H1 (cell line): ENCODE results near the gene OLFML2B.

ENCODE experiments used
- EP300 ChIP-seq, 2 experiments: IDR thresholded peaks; 1 replicate in 1 of 2; 2 replicates in 1 of 2; pipeline ENCODE4 v1.6.1; 2011 to 2012; ENCODE audit warnings: low read depth in 2 of 2, low read length in 2 of 2, mild to moderate bottlenecking in 2 of 2, borderline replicate concordance in 1 of 2, inconsistent platforms in 1 of 2, moderate library complexity in 1 of 2
- TF ChIP-seq, protein P1 (sequence below): IDR thresholded peaks from 2 replicates; pipeline ENCODE4 v1.6.1; 2011; ENCODE audit warnings: low read depth, mild to moderate bottlenecking, low read length; ENCODE audit not compliant: insufficient read depth
- TF ChIP-seq, protein P2 (sequence below), 3 experiments: IDR thresholded peaks; 1 replicate in 2 of 3; 2 replicates in 1 of 3; pipeline versions ENCODE4 v1.5.1 to v1.6.1; 2011; ENCODE audit warnings: low read length in 3 of 3, mild to moderate bottlenecking in 3 of 3, inconsistent platforms in 2 of 3, low read depth in 1 of 3, moderate library complexity in 1 of 3; ENCODE audit not compliant: insufficient read depth in 1 of 3; ENCODE audit errors: control extremely low read depth in 1 of 3

DNA sequence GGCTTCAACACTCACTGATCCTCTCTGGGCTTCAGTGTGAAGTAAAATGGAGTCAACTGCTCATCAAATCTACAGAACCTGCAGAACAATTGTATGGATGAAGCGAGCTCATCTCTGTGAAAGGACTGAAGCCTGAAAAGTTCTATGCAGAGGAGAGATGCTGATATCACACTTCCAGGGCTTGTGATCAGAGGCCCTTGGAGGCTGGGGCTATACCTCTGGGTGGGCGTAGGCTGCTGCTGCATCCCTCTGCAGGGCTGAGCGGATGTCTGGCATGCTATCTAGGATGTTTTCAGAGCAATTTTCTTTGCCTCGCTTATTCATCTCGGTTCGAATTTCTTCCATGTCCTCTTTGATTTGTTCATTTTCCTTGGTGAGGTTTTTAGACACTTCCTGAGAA, 17.6 kb downstream of the OLFML2B start:
- no peak for TF ChIP-seq EP300 (IDR thresholded peaks at IDR 0.05; ENCODE audit: borderline replicate concordance in 1 of 2, low read depth in 2 of 2, low read length in 2 of 2)
- TF ChIP-seq, protein P1, sequence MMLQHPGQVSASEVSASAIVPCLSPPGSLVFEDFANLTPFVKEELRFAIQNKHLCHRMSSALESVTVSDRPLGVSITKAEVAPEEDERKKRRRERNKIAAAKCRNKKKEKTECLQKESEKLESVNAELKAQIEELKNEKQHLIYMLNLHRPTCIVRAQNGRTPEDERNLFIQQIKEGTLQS = no peak
- TF ChIP-seq, protein P2, sequence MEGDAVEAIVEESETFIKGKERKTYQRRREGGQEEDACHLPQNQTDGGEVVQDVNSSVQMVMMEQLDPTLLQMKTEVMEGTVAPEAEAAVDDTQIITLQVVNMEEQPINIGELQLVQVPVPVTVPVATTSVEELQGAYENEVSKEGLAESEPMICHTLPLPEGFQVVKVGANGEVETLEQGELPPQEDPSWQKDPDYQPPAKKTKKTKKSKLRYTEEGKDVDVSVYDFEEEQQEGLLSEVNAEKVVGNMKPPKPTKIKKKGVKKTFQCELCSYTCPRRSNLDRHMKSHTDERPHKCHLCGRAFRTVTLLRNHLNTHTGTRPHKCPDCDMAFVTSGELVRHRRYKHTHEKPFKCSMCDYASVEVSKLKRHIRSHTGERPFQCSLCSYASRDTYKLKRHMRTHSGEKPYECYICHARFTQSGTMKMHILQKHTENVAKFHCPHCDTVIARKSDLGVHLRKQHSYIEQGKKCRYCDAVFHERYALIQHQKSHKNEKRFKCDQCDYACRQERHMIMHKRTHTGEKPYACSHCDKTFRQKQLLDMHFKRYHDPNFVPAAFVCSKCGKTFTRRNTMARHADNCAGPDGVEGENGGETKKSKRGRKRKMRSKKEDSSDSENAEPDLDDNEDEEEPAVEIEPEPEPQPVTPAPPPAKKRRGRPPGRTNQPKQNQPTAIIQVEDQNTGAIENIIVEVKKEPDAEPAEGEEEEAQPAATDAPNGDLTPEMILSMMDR (IDR thresholded peaks at IDR 0.05; ENCODE audit: control extremely low read depth in 1 of 3, insufficient read depth in 1 of 3, low read depth in 1 of 3, low read length in 3 of 3) = no peak
